GM06990 (cell line): ENCODE results near the gene ABCB6.

ENCODE experiments used
- DNase-seq: peaks from one replicate; pipeline ENCODE4 v3.0.0-alpha.2; 2011; ENCODE audit not compliant: insufficient read length; ENCODE audit errors: extremely low read depth
- H3K27me3 ChIP-seq: replicated peaks from 2 replicates; pipeline ENCODE4 v1.6.0; 2011; ENCODE audit warnings: low read length; ENCODE audit not compliant: control insufficient read depth, insufficient read depth
- H3K36me3 ChIP-seq: 2 replicates; pipeline ENCODE4 v1.5.1; 2011; ENCODE audit warnings: low read length; ENCODE audit not compliant: control insufficient read depth, insufficient read depth
- H3K4me3 ChIP-seq: replicated peaks from 2 replicates; pipeline ENCODE4 v1.5.1; 2011; ENCODE audit warnings: low read depth, mild to moderate bottlenecking, control low read depth, low read length
- TF ChIP-seq, protein P1 (sequence below): IDR thresholded peaks from 2 replicates; pipeline ENCODE4 v1.5.1; 2011; ENCODE audit warnings: low read length, control low read depth, mild to moderate bottlenecking, inconsistent platforms; ENCODE audit not compliant: insufficient read depth, poor library complexity, severe bottlenecking

Gene ABCB6

DNA sequence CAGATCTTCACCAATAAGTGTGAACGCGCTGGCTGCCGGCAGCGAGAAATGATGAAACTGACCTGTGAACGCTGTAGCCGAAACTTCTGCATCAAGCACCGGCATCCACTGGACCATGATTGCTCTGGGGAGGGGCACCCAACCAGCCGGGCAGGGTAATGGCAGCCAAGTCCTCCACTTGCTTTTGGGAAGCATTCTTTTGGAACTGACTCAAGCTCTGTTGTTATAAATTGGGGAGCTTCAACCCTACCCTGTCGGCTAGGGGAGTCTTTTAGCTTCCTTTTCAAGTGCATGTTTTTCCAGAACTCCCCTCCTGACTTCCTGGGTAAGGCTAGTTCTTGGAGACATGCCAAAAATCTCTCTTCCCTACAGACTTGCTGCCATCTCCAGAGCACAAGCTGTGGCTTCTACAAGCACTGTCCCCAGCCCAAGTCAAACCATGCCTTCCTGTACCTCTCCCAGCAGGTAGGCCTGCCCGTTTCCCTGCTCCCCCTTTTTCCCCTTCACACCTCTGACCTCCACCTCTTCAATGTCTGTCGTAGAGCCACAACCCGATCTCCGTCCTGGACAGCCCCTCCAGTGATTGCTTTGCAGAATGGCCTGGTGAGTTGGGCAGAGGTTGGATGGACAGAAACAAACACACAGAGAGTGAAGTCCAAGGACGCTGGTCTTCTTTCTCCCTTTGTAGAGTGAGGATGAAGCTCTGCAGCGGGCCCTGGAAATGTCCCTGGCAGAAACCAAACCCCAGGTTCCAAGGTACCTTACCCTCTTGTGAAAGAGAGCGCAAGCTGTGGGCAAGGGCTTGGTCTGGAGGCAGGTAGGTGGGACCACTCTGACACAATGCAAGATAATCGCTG, 10.6 kb downstream of the ABCB6 start:
- no peak for DNase-seq
- no peaks in the 10 kb centered on the region for H3K27me3 ChIP-seq
- H3K36me3 ChIP-seq = peaks cover 13% of the 10 kb centered on the region
- TF ChIP-seq, protein P1, sequence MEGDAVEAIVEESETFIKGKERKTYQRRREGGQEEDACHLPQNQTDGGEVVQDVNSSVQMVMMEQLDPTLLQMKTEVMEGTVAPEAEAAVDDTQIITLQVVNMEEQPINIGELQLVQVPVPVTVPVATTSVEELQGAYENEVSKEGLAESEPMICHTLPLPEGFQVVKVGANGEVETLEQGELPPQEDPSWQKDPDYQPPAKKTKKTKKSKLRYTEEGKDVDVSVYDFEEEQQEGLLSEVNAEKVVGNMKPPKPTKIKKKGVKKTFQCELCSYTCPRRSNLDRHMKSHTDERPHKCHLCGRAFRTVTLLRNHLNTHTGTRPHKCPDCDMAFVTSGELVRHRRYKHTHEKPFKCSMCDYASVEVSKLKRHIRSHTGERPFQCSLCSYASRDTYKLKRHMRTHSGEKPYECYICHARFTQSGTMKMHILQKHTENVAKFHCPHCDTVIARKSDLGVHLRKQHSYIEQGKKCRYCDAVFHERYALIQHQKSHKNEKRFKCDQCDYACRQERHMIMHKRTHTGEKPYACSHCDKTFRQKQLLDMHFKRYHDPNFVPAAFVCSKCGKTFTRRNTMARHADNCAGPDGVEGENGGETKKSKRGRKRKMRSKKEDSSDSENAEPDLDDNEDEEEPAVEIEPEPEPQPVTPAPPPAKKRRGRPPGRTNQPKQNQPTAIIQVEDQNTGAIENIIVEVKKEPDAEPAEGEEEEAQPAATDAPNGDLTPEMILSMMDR = no peak
- H3K4me3 ChIP-seq = no peak overlapping the region

DNA sequence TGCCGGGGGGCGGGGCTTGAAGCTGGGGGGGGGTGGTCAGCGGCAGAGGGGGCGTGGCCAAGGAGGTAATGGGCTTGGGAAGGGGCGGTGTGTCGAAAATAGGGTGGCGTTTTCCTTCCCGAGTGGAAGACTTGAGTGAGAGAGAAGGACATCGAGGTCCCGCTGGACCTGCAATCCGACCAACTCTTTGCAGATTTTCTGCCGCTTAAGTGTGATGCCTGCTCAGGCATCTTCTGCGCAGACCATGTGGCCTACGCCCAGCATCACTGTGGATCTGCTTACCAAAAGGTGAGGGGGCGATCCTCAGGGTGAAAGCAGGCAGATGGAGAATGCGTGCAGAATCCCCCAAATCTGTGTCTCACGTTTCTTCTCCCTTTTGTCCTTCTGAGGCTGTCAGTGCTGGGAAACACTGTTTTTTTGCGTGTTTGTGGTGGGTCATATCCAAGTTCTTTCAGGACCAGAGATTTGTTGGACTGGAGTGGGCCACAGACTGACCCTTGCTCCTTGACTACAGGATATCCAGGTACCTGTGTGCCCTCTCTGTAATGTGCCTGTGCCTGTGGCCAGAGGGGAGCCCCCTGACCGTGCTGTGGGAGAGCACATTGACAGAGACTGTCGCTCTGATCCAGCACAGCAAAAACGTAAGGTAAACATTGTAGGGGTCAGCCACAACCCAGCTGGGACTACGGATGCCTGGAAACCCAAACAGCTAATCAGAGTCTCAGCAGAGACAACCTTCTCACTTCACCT, 11.4 kb downstream of the ABCB6 start:
- no peak for DNase-seq
- Histone ChIP-seq H3K36me3 (peaks cover 9% of the 10 kb centered on the region), H3K4me3 (peak overlapping the region; percentile 76), H3K27me3 (no peaks in the 10 kb centered on the region)
- TF ChIP-seq, protein P1 = no peak

DNA sequence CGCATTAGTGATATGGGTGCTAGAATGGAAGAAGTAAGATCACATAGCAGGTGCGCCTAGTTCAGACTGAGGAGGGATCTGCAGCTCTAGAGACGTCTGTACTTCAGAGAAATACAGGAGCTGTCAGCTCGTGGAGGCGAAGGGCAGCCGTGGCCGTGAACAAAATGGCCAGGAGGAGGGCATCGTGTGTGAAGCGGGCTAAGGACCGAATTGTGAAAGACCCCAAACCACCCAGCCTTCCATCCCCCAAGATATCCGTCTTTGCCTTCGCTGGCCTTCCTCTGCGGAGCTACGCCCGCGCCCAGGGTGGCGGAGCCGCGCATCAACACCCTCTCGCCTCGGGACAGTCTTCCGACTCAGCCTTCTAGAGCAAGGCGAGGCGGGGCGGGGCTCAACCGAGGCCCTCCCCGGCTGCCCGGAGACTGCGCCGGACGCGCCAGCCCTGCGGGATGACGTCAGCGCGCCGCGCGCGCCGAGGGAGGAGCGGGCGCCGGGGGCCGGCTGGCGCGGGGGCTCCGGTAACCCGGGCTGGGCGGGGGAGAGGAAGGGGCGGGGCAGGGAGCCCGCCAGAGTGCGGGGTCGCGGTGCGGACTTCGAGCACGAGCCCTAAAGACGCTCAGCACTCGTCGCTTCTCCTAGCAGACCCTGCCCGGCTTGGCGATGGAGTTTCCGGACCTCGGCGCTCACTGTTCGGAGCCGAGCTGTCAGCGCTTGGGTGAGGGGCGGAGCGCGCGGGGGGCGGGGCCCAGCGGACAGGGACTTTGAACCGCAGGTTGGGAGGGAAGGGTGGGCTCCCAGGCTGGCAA, 12.2 kb downstream of the ABCB6 start, which contains the start of gene ZFAND2B:
Gene ZFAND2B, plus strand, starts transcription at position 455 of the 806 bp plus-strand sequence. Its CDS starts 206 bp downstream, at position 661.
- DNase-seq = peak; percentile 96
- TF ChIP-seq, protein P1 = no peak
- Histone ChIP-seq H3K4me3 (peak within 1 kb of the TSS; percentile 76), H3K27me3 (no peaks in the 10 kb centered on the region), H3K36me3 (peaks cover 9% of the 10 kb centered on the region)

DNA sequence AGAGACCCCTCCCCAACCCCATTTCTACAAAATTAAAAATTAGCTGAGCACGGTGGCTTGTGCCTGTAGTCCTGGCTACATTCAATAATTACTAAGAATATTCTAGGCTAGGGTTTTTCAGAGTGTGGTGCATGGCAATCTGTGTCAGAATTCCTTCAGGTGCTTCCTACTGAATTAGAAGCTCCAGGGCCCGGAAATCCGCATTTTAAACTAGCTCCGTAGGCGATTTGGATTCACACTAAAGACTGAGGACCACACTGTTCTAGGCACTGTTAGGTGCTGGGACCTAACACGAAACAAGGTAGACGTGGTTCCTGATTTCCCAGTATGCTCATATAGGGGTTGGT, 12.8 kb downstream of the ABCB6 start:
- TF ChIP-seq, protein P1 = no peak
- H3K36me3 ChIP-seq = peaks cover 9% of the 10 kb centered on the region
- no peak for DNase-seq
- H3K27me3 ChIP-seq = no peaks in the 10 kb centered on the region
- peak overlapping the region; percentile 64 for H3K4me3 ChIP-seq

DNA sequence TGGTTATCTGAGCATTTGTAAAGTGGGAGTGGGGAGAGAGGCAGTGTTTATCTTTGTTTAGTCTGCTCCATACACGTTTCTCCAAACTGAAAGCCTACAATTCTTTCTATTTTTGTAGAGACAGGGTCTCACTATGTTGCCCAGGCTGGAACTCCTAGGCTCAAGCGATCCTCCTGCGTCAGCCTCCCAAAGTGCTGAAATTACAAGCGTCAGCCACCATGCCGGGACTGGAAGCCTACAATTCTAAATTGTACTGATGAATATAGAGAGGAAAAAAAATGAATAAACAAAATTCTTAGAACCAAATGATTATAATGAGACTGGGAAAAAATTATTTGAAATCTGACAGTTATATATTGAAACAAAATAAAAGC, 13.6 kb downstream of the ABCB6 start:
- DNase-seq = no peak
- H3K36me3 ChIP-seq = peaks cover 9% of the 10 kb centered on the region
- H3K4me3 ChIP-seq = no peak overlapping the region
- TF ChIP-seq, protein P1 = no peak
- no peaks in the 10 kb centered on the region for H3K27me3 ChIP-seq
